ENCODE measurements around the gene OR5AL1.
"Not testable (repeated sequence)": the region's sequence is repeated elsewhere in the genome, so short reads cannot be mapped to it uniquely, and the experiment has no call there.

OR5AL1 gene

DNA sequence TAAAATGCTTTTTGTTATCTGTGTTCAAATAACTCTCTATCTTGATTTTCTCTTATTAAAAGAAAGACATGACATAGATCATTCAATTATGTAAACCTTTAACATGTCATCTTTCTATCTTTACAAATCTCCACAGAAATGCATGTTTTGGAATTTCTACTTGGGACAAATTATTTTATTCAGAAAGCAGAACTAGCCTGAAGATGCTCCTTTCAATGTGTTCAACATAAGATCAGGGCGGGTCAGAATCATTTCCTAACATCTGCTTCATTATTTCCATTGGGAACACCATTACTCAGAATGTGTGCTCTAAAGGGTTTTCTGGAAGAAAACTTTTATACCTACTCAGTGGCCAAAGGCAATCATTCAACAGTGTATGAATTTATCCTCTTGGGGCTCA lies at the start of gene OR5AL1:
Gene OR5AL1 (plus strand): TSS at position 301 of the 400 bp plus-strand sequence.
- no peak for TF ChIP-seq CTCF (IDR thresholded peaks at IDR 0.05; ENCODE audit: insufficient read depth, low read depth, low read length, missing control alignments)
- no peak for DNase-seq (ENCODE audit: low read depth)
- no peak within 1 kb of the TSS for H3K4me3 ChIP-seq (ENCODE audit: low read depth, low read length)

DNA sequence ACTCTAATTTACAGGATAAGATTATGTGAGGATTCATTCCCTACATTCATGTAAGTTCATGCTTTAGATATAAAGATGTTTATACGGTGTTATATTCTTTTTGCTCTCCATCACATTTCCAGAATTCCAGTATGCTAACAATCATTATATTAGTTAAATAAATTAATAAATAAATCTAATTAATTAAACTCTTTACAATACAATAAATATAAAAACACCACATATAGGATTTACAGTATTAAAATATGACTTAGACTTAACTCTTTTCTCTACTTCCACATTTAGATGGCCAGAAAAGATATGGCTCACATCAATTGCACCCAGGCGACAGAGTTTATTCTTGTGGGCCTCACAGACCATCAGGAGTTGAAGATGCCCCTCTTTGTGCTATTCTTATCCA lies 37.2 kb upstream of the OR5AL1 start, which contains the start of gene OR8U1:
Gene OR8U1 (plus strand): TSS at position 301 of the 400 bp plus-strand sequence. CDS start 0 bp downstream, at position 301.
- no peak within 1 kb of the TSS for H3K4me3 ChIP-seq (ENCODE audit: low read depth, low read length)
- no peak for TF ChIP-seq CTCF (IDR thresholded peaks at IDR 0.05; ENCODE audit: insufficient read depth, low read depth, low read length, missing control alignments)
- DNase-seq (ENCODE audit: low read depth) = no peak

GRCh38 chr11:56380120-56380519 lies 32.4 kb upstream of the OR5AL1 start:
- DNase-seq (ENCODE audit: low read depth) = no peak
- TF ChIP-seq CTCF (IDR thresholded peaks at IDR 0.05; ENCODE audit: insufficient read depth, low read depth, low read length, missing control alignments) = no peak
- no peak overlapping the region for H3K4me3 ChIP-seq (ENCODE audit: low read depth, low read length)

- TF ChIP-seq CTCF (IDR thresholded peaks at IDR 0.05; ENCODE audit: insufficient read depth, low read depth, low read length, missing control alignments) = no peak
- H3K4me3 ChIP-seq (ENCODE audit: low read depth, low read length) = no peak overlapping the region
- no peak for DNase-seq (ENCODE audit: low read depth)
These were observed 18.1 kb upstream of the OR5AL1 start for GRCh38 chr11:56394381-56394780.

- DNase-seq (ENCODE audit: low read depth) = no peak
- H3K4me3 ChIP-seq (ENCODE audit: low read depth, low read length) = no peak overlapping the region
- TF ChIP-seq CTCF (IDR thresholded peaks at IDR 0.05; ENCODE audit: insufficient read depth, low read depth, low read length, missing control alignments) = no peak
These were observed 16.4 kb upstream of the OR5AL1 start for GRCh38 chr11:56396047-56396446.

DNA sequence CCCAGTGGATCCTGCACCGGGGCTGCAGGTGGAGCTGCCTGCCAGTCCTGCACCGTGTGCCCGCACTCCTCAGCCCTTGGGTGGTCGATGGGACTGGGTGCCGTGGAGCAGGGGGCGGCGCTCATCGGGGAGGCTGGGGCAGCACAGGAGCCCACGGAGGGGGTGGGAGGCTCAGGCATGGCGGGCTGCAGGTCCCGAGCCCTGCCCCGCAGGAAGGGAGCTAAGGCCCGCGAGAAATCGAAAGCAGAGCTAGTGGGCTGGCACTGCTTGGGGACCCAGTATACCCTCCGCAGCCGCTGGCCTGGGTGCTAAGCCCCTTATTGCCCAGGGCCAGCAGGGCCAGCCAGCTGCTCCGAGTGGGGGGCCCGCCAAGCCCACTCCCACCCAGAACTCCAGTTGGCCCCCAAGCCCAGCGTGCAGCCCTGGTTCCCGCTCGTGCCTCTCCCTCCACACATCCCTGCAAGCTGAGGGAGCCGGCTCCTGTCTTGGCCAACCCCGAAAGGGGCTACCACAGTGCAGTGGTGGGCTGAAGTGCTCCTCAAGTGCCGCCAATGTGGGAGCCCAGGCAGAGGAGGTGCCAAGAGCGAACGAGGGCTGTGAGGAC lies 10.5 kb upstream of the OR5AL1 start:
- not testable (repeated sequence) for H3K4me3 ChIP-seq (ENCODE audit: low read depth, low read length); DNase-seq (ENCODE audit: low read depth)

- DNase-seq (ENCODE audit: low read depth) = no peak
- no peak overlapping the region for H3K4me3 ChIP-seq (ENCODE audit: low read depth, low read length)
- no peak for TF ChIP-seq CTCF (IDR thresholded peaks at IDR 0.05; ENCODE audit: insufficient read depth, low read depth, low read length, missing control alignments)
These were observed 8.1 kb upstream of the OR5AL1 start for GRCh38 chr11:56404393-56404792.

Data from GM12865 (cell line).